Astrocyte (in vitro differentiated cells and primary cell): ENCODE results near the gene KIAA0319L.

ENCODE experiments used
- CTCF ChIP-seq: IDR thresholded peaks from 2 replicates; pipeline ENCODE4 v1.5.1; 2011; ENCODE audit warnings: low read depth, mild to moderate bottlenecking, inconsistent platforms, low read length, moderate library complexity; ENCODE audit not compliant: insufficient read depth
- EZH2 ChIP-seq: IDR thresholded peaks from 2 replicates; pipeline ENCODE4 v1.6.1; 2012; ENCODE audit warnings: mild to moderate bottlenecking, low read length, inconsistent platforms; ENCODE audit not compliant: insufficient read depth

DNA sequence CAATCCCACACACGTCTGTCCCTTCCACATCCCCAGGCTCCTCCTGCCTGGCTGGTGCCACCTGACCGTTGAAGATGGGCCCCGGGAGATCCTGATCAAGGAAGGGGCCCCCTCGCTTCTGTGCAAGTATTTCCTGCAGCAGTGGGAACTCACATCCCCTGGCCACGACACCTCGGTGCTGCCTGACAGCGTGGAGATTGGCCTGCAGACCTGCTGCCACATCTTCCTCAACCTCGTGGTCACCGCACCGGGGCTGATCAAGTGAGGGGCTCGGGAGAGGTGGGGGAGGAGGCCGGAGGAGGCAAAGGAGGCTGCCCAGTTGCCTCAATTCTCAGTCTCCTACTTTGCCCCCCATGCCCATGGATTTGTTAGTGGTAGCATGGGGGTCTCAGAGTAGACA is 6.0 kb upstream of the KIAA0319L start:
- TF ChIP-seq CTCF (no peak), EZH2 (no peak)
